ENCODE measurements around the gene ADCY5. TPM values are rescaled to one million over a fixed set of nuclear protein-coding genes. Genes with fewer than 3 reads are reported as not detected.

The ADCY5 gene
- total and polyA plus RNA-seq, 7 experiments from 2014 or later, result 0.07 TPM; not detected in 6

GRCh38 chr3:123419181-123419849 lies 29.6 kb downstream of the ADCY5 start:
- Histone ChIP-seq H3K4me1 (ENCODE audit: control insufficient read depth in 2 of 2, insufficient read depth in 2 of 2, low read length in 2 of 2) (no peaks in the 10 kb centered on the region), H3K9me3 (ENCODE audit: control insufficient read depth in 2 of 3, low read length in 3 of 3) (no peaks in the 10 kb centered on the region), H3K4me3 (ENCODE audit: low read length) (no peak overlapping the region), H3K27me3 (ENCODE audit: control insufficient read depth in 2 of 2, insufficient read depth in 2 of 2, low read length in 2 of 2) (no peaks in the 10 kb centered on the region), H3K27ac (ENCODE audit: low read depth, low read length) (no peak overlapping the region), H3K36me3 (ENCODE audit: control insufficient read depth in 2 of 3, insufficient read depth in 3 of 3, low read length in 3 of 3) (no peaks in the 10 kb centered on the region)
- ChIA-PET CTCF (no interaction called here), POLR2A (no interaction called here)
- ATAC-seq (no peak), DNase-seq (no peak)
- peaks cover 0 to 5% (median 0%) of the 10 kb centered on the region in 5 donors for H3K27me3 Mint-ChIP-seq
- intact Hi-C loops (cut with micrococcal nuclease), result no loop called here
- no peak overlapping the region for H3K4me3 Mint-ChIP-seq
- peaks cover 0 to 2% (median 0%) of the 10 kb centered on the region in 7 donors for H3K4me1 Mint-ChIP-seq
- no peaks in the 10 kb centered on the region for H3K9me3 Mint-ChIP-seq
- H3K27ac Mint-ChIP-seq, result no peak overlapping the region
- no peaks in the 10 kb centered on the region for H3K36me3 Mint-ChIP-seq

- Mint-ChIP-seq H3K36me3 (no peaks in the 10 kb centered on the region), H3K27ac (no peak overlapping the region), H3K4me1 (peaks cover 0 to 2% (median 0%) of the 10 kb centered on the region in 7 donors), H3K9me3 (no peaks in the 10 kb centered on the region), H3K27me3 (peaks cover 0 to 4% (median 0%) of the 10 kb centered on the region in 5 donors), H3K4me3 (no peak overlapping the region)
- ATAC-seq (no peak), DNase-seq (no peak)
- no peaks in the 10 kb centered on the region for H3K36me3 ChIP-seq (ENCODE audit: control insufficient read depth in 2 of 3, insufficient read depth in 3 of 3, low read length in 3 of 3)
- POLR2A ChIA-PET, result no interaction called here
- no peak overlapping the region for H3K27ac ChIP-seq (ENCODE audit: low read depth, low read length)
- CTCF ChIA-PET, result no interaction called here
- intact Hi-C loops (cut with micrococcal nuclease), result no loop called here
- no peaks in the 10 kb centered on the region for H3K9me3 ChIP-seq (ENCODE audit: control insufficient read depth in 2 of 3, low read length in 3 of 3)
- H3K4me3 ChIP-seq (ENCODE audit: low read length), result no peak overlapping the region
- H3K27me3 ChIP-seq (ENCODE audit: control insufficient read depth in 2 of 2, insufficient read depth in 2 of 2, low read length in 2 of 2), result no peaks in the 10 kb centered on the region
- no peaks in the 10 kb centered on the region for H3K4me1 ChIP-seq (ENCODE audit: control insufficient read depth in 2 of 2, insufficient read depth in 2 of 2, low read length in 2 of 2)
These were observed 32.2 kb downstream of the ADCY5 start for GRCh38 chr3:123416647-123417046.

GRCh38 chr3:123416173-123416572 lies 32.7 kb downstream of the ADCY5 start:
- Mint-ChIP-seq H3K4me3 (no peak overlapping the region), H3K4me1 (no peaks in the 10 kb centered on the region), H3K9me3 (no peaks in the 10 kb centered on the region), H3K27ac (no peak overlapping the region), H3K36me3 (no peaks in the 10 kb centered on the region), H3K27me3 (peaks cover 0 to 4% (median 0%) of the 10 kb centered on the region in 5 donors)
- Histone ChIP-seq H3K9me3 (ENCODE audit: control insufficient read depth in 2 of 3, low read length in 3 of 3) (no peaks in the 10 kb centered on the region), H3K27ac (ENCODE audit: low read depth, low read length) (no peak overlapping the region), H3K36me3 (ENCODE audit: control insufficient read depth in 2 of 3, insufficient read depth in 3 of 3, low read length in 3 of 3) (no peaks in the 10 kb centered on the region), H3K27me3 (ENCODE audit: control insufficient read depth in 2 of 2, insufficient read depth in 2 of 2, low read length in 2 of 2) (no peaks in the 10 kb centered on the region), H3K4me1 (ENCODE audit: control insufficient read depth in 2 of 2, insufficient read depth in 2 of 2, low read length in 2 of 2) (no peaks in the 10 kb centered on the region), H3K4me3 (ENCODE audit: low read length) (no peak overlapping the region)
- intact Hi-C loops (cut with micrococcal nuclease), result no loop called here
- no peak for ATAC-seq
- POLR2A ChIA-PET, result no interaction called here
- CTCF ChIA-PET, result no interaction called here
- DNase-seq, result no peak

GRCh38 chr3:123414973-123415775 lies 33.7 kb downstream of the ADCY5 start:
- Histone ChIP-seq H3K9me3 (ENCODE audit: control insufficient read depth in 2 of 3, low read length in 3 of 3) (no peaks in the 10 kb centered on the region), H3K4me3 (ENCODE audit: low read length) (no peak overlapping the region), H3K4me1 (ENCODE audit: control insufficient read depth in 2 of 2, insufficient read depth in 2 of 2, low read length in 2 of 2) (no peaks in the 10 kb centered on the region), H3K27me3 (ENCODE audit: control insufficient read depth in 2 of 2, insufficient read depth in 2 of 2, low read length in 2 of 2) (no peaks in the 10 kb centered on the region), H3K27ac (ENCODE audit: low read depth, low read length) (no peak overlapping the region), H3K36me3 (ENCODE audit: control insufficient read depth in 2 of 3, insufficient read depth in 3 of 3, low read length in 3 of 3) (no peaks in the 10 kb centered on the region)
- Mint-ChIP-seq H3K36me3 (no peaks in the 10 kb centered on the region), H3K27ac (no peak overlapping the region), H3K27me3 (peaks cover 0 to 4% (median 0%) of the 10 kb centered on the region in 5 donors), H3K9me3 (no peaks in the 10 kb centered on the region), H3K4me1 (no peaks in the 10 kb centered on the region), H3K4me3 (no peak overlapping the region)
- DNase-seq (no peak), ATAC-seq (no peak)
- ChIA-PET POLR2A (interaction anchor here (0.6 kb wide), 1 partner anchor 1605 kb away, joined by 3 read pairs; no protein-coding TSS in a partner anchor), CTCF (no interaction called here)
- intact Hi-C loops (cut with micrococcal nuclease), result no loop called here

- CTCF ChIA-PET, result no interaction called here
- POLR2A ChIA-PET, result no interaction called here
- no peak overlapping the region for H3K4me3 ChIP-seq (ENCODE audit: low read length)
- intact Hi-C loops (cut with micrococcal nuclease), result no loop called here
- Mint-ChIP-seq H3K4me1 (no peaks in the 10 kb centered on the region), H3K4me3 (no peak overlapping the region), H3K9me3 (no peaks in the 10 kb centered on the region), H3K27me3 (peaks cover 0 to 4% (median 0%) of the 10 kb centered on the region in 5 donors), H3K36me3 (no peaks in the 10 kb centered on the region), H3K27ac (no peak overlapping the region)
- H3K4me1 ChIP-seq (ENCODE audit: control insufficient read depth in 2 of 2, insufficient read depth in 2 of 2, low read length in 2 of 2), result no peaks in the 10 kb centered on the region
- H3K9me3 ChIP-seq (ENCODE audit: control insufficient read depth in 2 of 3, low read length in 3 of 3), result no peaks in the 10 kb centered on the region
- H3K36me3 ChIP-seq (ENCODE audit: control insufficient read depth in 2 of 3, insufficient read depth in 3 of 3, low read length in 3 of 3), result no peaks in the 10 kb centered on the region
- H3K27me3 ChIP-seq (ENCODE audit: control insufficient read depth in 2 of 2, insufficient read depth in 2 of 2, low read length in 2 of 2), result no peaks in the 10 kb centered on the region
- ATAC-seq (no peak), DNase-seq (no peak)
- H3K27ac ChIP-seq (ENCODE audit: low read depth, low read length), result no peak overlapping the region
These were observed 35.9 kb downstream of the ADCY5 start for GRCh38 chr3:123412811-123413604.

- no peaks in the 10 kb centered on the region for H3K27me3 ChIP-seq (ENCODE audit: control insufficient read depth in 2 of 2, insufficient read depth in 2 of 2, low read length in 2 of 2)
- H3K27ac ChIP-seq (ENCODE audit: low read depth, low read length), result no peak overlapping the region
- no peaks in the 10 kb centered on the region for H3K4me1 ChIP-seq (ENCODE audit: control insufficient read depth in 2 of 2, insufficient read depth in 2 of 2, low read length in 2 of 2)
- peaks cover 0 to 4% (median 2%) of the 10 kb centered on the region in 5 donors for H3K27me3 Mint-ChIP-seq
- no peak overlapping the region for H3K4me3 ChIP-seq (ENCODE audit: low read length)
- no peaks in the 10 kb centered on the region for H3K9me3 Mint-ChIP-seq
- H3K36me3 Mint-ChIP-seq, result no peaks in the 10 kb centered on the region
- H3K27ac Mint-ChIP-seq, result no peak overlapping the region
- H3K4me1 Mint-ChIP-seq, result no peaks in the 10 kb centered on the region
- H3K36me3 ChIP-seq (ENCODE audit: control insufficient read depth in 2 of 3, insufficient read depth in 3 of 3, low read length in 3 of 3), result no peaks in the 10 kb centered on the region
- no peaks in the 10 kb centered on the region for H3K9me3 ChIP-seq (ENCODE audit: control insufficient read depth in 2 of 3, low read length in 3 of 3)
- no peak overlapping the region for H3K4me3 Mint-ChIP-seq
- intact Hi-C loops (cut with micrococcal nuclease), result no loop called here
- no peak for DNase-seq
- CTCF ChIA-PET, result no interaction called here
- no peak for ATAC-seq
- POLR2A ChIA-PET, result no interaction called here
These were observed 36.8 kb downstream of the ADCY5 start for GRCh38 chr3:123412076-123412475.

Measured in naive thymus-derived CD4-positive, alpha-beta T cell (primary cell).